HUES64 (cell line): ENCODE data around the gene SNAP23.

Source experiments
- H3K27ac ChIP-seq: 2 replicates; pipeline ENCODE4 v1.7.0; 2013; ENCODE audit warnings: low read depth, low read length, inconsistent platforms
- H3K27me3 ChIP-seq: 2 replicates; pipeline ENCODE4 v1.6.1; 2013; ENCODE audit warnings: mild to moderate bottlenecking, low read length; ENCODE audit not compliant: insufficient read depth
- H3K36me3 ChIP-seq: 2 replicates; pipeline ENCODE4 v1.6.1; 2013; ENCODE audit warnings: mild to moderate bottlenecking, low read length; ENCODE audit not compliant: insufficient read depth
- H3K4me1 ChIP-seq: 2 replicates; pipeline ENCODE4 v1.6.1; 2013; ENCODE audit warnings: mild to moderate bottlenecking, low read length, moderate library complexity; ENCODE audit not compliant: insufficient read depth
- H3K4me3 ChIP-seq: 2 replicates; pipeline ENCODE4 v1.5.1; 2013; ENCODE audit warnings: mild to moderate bottlenecking, low read length, moderate library complexity
- H3K9ac ChIP-seq: 2 replicates; pipeline ENCODE4 v1.6.1; 2013; ENCODE audit warnings: mild to moderate bottlenecking, low read depth, low read length
- H3K9me3 ChIP-seq: 2 replicates; pipeline ENCODE4 v1.6.1; 2013; ENCODE audit warnings: low read depth, low read length; ENCODE audit not compliant: insufficient read depth
- WGBS: fragments of 150-250, 120-280 bp; methylation state at CpG from one replicate; pipeline ENCODE4 v1.1.7; 2013; ENCODE audit warnings: missing lambda C conversion rate; 5-methylcytosine and 5-hydroxymethylcytosine counted together

SNAP23 gene

DNA sequence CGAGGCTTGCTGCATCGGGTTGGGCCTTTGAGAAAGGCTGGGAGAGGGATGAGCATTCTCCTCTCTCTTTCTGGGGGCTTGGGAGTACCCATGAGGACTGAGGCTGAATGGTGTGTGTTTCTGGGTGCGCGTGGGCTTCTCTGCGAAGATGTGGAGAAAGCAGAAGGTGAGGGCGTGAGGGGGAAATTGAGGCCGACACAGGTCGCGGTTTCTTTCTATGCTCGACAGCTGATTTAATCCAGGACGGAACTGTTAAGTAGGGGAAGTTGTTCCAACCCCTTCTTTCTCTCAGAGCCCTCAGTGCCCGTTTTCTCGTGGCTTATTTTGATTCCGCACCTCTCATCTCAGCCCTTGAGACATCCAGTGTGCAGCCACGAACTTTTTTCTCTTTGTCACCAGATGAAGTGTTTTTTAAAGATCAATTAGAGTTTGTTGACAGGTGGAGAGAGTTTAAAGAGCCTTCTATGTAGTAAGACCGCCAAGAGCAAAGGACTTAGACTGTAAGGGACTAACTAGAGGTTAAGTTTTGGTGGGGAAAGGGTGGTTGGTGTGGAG is 80.7 kb downstream of the SNAP23 start:
- Histone ChIP-seq H3K4me3 (peak overlapping the region; percentile 77), H3K4me1 (0 out of 2 replicates have a peak, but pooled peaks cover 4% of the 10 kb centered on the region), H3K9ac (peak overlapping the region; percentile 79), H3K36me3 (no peaks in the 10 kb centered on the region), H3K9me3 (no peaks in the 10 kb centered on the region), H3K27me3 (peaks cover 44% of the 10 kb centered on the region), H3K27ac (no peak overlapping the region)
- WGBS = 17% methylated on average over 16 of the region's 16 CpGs

DNA sequence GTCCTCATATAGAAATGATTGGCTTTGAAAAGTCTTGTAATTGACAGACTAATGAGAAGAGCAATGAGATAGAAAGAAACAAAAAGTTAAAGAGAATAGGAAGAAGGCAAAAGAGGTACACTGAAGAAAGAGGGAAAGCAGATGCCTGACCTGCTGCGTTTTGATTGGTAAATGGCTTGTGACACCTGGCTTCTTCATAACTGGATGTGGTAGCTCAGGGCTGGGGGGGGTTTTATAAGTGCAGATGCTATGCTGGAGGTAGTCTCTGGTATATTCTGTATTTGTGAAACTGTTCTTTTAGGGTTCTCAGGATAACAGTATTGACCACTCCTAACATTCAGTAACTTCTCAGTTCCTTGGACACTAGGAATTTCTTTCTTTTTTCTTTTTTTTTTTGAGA is 81.3 kb downstream of the SNAP23 start:
- no peak overlapping the region for H3K9ac ChIP-seq
- H3K9me3 ChIP-seq = no peaks in the 10 kb centered on the region
- WGBS = 93% methylated on average over 1 of the region's 1 CpG
- peaks cover 48% of the 10 kb centered on the region for H3K27me3 ChIP-seq
- peaks cover 6% of the 10 kb centered on the region for H3K4me1 ChIP-seq
- no peak overlapping the region for H3K27ac ChIP-seq
- peak overlapping the region; percentile 77; the same call in 1 of the 2 replicates for H3K4me3 ChIP-seq
- H3K36me3 ChIP-seq = no peaks in the 10 kb centered on the region

DNA sequence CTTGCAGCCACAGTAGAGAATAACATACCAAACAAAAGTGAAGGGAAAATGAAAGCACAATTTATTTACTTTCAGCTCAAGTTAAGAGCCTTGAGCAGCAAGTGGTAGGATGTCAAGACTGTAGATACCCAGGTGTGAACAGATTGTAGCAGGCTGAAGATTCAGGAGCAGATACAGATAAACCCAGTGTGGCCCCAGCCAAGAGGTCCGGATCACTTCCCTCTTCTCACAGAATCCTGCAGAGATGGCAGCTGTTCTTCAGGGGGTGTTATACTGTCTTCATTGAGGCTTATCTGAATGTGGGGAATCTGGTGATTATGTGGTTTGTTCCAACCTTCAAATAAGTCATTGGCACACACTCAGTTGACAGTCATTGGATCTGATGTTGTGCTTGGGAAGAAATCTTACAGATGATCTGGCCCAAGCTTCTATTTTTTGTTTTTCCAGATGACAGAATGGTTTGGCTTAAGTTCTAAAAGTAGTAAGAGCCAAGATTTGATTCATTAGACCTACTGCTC is 82.1 kb downstream of the SNAP23 start:
- Histone ChIP-seq H3K27me3 (peaks cover 55% of the 10 kb centered on the region), H3K9me3 (no peaks in the 10 kb centered on the region), H3K4me3 (no peak overlapping the region), H3K27ac (no peak overlapping the region), H3K4me1 (peaks cover 14% of the 10 kb centered on the region), H3K36me3 (no peaks in the 10 kb centered on the region), H3K9ac (no peak overlapping the region)
- 100% methylated on average over 1 of the region's 1 CpG for WGBS

DNA sequence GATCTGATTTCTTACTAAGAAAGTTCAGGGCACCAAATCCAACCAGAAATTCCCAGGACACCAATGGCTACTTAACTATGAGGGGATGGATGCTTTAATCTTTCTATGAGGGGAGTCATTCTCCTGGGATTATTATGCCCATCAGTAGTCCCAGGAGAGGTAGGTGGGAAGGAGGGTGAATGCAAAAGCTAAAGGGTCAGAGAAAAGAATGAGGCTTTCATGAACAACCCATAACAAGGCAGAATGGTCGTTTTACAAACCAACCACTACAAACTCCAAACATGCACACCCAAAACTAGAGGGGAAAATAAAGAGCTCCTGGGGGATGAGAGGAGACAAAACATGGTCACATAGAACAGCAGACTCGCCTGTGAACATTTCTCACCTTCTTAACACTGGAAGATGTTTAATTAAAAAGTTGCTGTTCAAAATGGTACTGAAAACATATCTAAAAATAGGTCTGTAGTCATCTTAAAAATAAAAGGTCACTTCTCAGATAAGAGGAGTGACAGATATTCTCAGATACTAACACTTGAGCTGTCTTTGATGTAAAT is 83.6 kb downstream of the SNAP23 start:
- H3K4me3 ChIP-seq = no peak overlapping the region
- H3K4me1 ChIP-seq = peaks cover 29% of the 10 kb centered on the region
- no peaks in the 10 kb centered on the region for H3K36me3 ChIP-seq
- no peaks in the 10 kb centered on the region for H3K9me3 ChIP-seq
- H3K9ac ChIP-seq = no peak overlapping the region
- peaks cover 55% of the 10 kb centered on the region for H3K27me3 ChIP-seq
- WGBS = no CpG with 5 or more reads among the region's 2 CpGs
- no peak overlapping the region for H3K27ac ChIP-seq

DNA sequence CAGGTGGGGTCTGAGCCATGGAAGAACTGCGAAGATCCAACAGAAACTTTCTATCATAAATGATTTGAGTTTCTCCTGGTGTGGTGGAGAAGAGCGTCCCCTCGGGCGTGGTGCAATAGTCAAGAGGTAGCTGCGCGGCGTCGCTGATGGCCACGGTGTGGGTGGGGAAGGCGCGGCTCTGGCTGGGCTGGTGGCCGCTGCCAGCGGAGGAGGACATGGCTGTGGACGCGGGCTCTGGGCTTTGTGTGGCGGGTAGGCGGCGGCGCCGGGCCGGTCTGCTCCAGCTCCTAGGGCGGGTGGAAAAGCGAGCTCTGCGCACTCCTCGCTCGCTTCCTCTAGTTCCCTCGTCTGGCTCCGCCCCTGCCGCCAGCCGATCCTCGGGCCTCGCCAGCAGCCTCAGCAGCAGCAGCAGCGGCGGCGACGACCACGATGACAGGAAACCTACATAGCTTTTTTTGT is 85.9 kb downstream of the SNAP23 start:
- WGBS = 3% methylated on average over 37 of the region's 37 CpGs

More for the DNA sequence above, 85.9 kb downstream of the SNAP23 start:
- Histone ChIP-seq H3K27me3 (peaks cover 43% of the 10 kb centered on the region), H3K4me3 (peak overlapping the region; percentile 56), H3K9ac (peak overlapping the region; percentile 57), H3K27ac (no peak overlapping the region), H3K4me1 (peaks cover 33% of the 10 kb centered on the region), H3K36me3 (peaks cover 5% of the 10 kb centered on the region; the same call in 1 of the 2 replicates), H3K9me3 (no peaks in the 10 kb centered on the region)
